HCT116 (cell line): ENCODE measurements around the gene PYCR2. TPM values are rescaled to one million over a fixed set of nuclear protein-coding genes. Genes with fewer than 3 reads are reported as not detected.

Experiments used
- CTCF ChIP-seq, 3 experiments: fragments of 200-600 bp in 1 of 3; sonication (generic) in 1 of 3; IDR thresholded peaks in 2 of 3; conservative IDR thresholded peaks in 1 of 3; 2 replicates each; pipeline ENCODE4 v1.5.1; 2012 to 2017; ENCODE audit warnings: low read depth in 2 of 3, low read length in 2 of 3, antibody characterized with exemption in 1 of 3, borderline replicate concordance in 1 of 3, control low read depth in 1 of 3, mild to moderate bottlenecking in 1 of 3, mixed read lengths in 1 of 3, mixed run types in 1 of 3, moderate library complexity in 1 of 3; ENCODE audit not compliant: insufficient read depth in 1 of 3
- EGR1 ChIP-seq: IDR thresholded peaks from 2 replicates; pipeline ENCODE4 v1.6.1; 2012; ENCODE audit warnings: low read depth
- SIN3A ChIP-seq: IDR thresholded peaks from 2 replicates; pipeline ENCODE4 v1.6.1; 2012; ENCODE audit warnings: low read depth
- SP1 ChIP-seq: IDR thresholded peaks from 2 replicates; pipeline ENCODE4 v1.6.1; 2012; ENCODE audit warnings: low read depth
- total RNA-seq: library from RNA; stranded (reverse); gene quantifications from one replicate; pipeline ENCODE4 v1.2.1, GENCODE V29; 2021; ENCODE audit not compliant: unreplicated experiment
- TF ChIP-seq, protein P1 (sequence below): IDR thresholded peaks from 2 replicates; pipeline ENCODE4 v1.6.1; 2012; ENCODE audit warnings: low read depth

PYCR2 gene
- total RNA-seq, 1 experiment from 2014 or later = 107 TPM

DNA sequence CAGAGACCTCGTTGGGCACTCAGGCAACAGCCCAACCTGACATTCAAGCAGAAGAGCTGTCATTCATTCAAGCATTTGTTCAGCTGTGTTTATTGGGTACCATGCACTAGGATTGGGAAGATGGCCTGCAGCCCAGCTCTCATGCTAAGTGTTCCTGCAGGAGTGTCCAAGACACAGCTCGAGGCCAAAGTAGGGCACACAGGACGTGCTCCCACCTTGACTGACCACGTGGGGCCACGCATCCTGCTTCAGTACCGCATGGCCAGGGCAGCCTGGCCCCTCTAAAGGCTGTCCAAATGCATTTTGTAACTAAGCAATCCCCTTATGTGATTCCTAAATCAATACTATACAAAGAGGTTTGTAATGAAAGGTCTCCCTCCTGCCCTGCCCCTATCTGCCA, 9.7 kb downstream of the PYCR2 start (continued):
- TF ChIP-seq, protein P1, sequence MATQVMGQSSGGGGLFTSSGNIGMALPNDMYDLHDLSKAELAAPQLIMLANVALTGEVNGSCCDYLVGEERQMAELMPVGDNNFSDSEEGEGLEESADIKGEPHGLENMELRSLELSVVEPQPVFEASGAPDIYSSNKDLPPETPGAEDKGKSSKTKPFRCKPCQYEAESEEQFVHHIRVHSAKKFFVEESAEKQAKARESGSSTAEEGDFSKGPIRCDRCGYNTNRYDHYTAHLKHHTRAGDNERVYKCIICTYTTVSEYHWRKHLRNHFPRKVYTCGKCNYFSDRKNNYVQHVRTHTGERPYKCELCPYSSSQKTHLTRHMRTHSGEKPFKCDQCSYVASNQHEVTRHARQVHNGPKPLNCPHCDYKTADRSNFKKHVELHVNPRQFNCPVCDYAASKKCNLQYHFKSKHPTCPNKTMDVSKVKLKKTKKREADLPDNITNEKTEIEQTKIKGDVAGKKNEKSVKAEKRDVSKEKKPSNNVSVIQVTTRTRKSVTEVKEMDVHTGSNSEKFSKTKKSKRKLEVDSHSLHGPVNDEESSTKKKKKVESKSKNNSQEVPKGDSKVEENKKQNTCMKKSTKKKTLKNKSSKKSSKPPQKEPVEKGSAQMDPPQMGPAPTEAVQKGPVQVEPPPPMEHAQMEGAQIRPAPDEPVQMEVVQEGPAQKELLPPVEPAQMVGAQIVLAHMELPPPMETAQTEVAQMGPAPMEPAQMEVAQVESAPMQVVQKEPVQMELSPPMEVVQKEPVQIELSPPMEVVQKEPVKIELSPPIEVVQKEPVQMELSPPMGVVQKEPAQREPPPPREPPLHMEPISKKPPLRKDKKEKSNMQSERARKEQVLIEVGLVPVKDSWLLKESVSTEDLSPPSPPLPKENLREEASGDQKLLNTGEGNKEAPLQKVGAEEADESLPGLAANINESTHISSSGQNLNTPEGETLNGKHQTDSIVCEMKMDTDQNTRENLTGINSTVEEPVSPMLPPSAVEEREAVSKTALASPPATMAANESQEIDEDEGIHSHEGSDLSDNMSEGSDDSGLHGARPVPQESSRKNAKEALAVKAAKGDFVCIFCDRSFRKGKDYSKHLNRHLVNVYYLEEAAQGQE = no peak
- no peak for TF ChIP-seq EGR1
- no peak for TF ChIP-seq SIN3A
- TF ChIP-seq SP1 = no peak
- TF ChIP-seq CTCF (IDR thresholded peaks at IDR 0.05 in 2 of 3, conservative IDR thresholded peaks at IDR 0.05 in 1 of 3; ENCODE audit: borderline replicate concordance in 1 of 3, insufficient read depth in 1 of 3, low read depth in 2 of 3, low read length in 2 of 3) = no peak
- TF ChIP-seq, all 23 proteins: peak for 0
